H9 (cell line): ENCODE data around the gene DMD. TPM values are rescaled to one million over a fixed set of nuclear protein-coding genes. Genes with fewer than 3 reads are reported as not detected.

ENCODE experiments used
- DNase-seq: peaks from one replicate; pipeline ENCODE4 v3.0.0-alpha.2; 2017
- H2AFZ ChIP-seq: one replicate; pipeline ENCODE4 v1.6.1; 2013; ENCODE audit warnings: mild to moderate bottlenecking, low read length, control low read depth, moderate library complexity
- H2AK5ac ChIP-seq: 2 replicates; pipeline ENCODE4 v1.6.1; 2013; ENCODE audit warnings: low read length, control low read depth, mixed read lengths; ENCODE audit not compliant: insufficient read length
- H2BK120ac ChIP-seq: one replicate; pipeline ENCODE4 v1.6.1; 2013; ENCODE audit warnings: low read depth, mild to moderate bottlenecking, low read length, control low read depth, inconsistent platforms; ENCODE audit not compliant: poor library complexity, severe bottlenecking
- H2BK12ac ChIP-seq: 2 replicates; pipeline ENCODE4 v1.6.1; 2013; ENCODE audit warnings: low read length, control low read depth, mixed read lengths, low read depth; ENCODE audit not compliant: insufficient read length
- H2BK15ac ChIP-seq: 2 replicates; pipeline ENCODE4 v1.6.1; 2013; ENCODE audit warnings: low read depth, low read length, control low read depth
- H2BK20ac ChIP-seq: one replicate; pipeline ENCODE4 v1.6.1; 2013; ENCODE audit warnings: low read depth, mild to moderate bottlenecking, low read length, control low read depth, inconsistent platforms; ENCODE audit not compliant: poor library complexity, severe bottlenecking
- H2BK5ac ChIP-seq: 2 replicates; pipeline ENCODE4 v1.6.1; 2013; ENCODE audit warnings: low read length, control low read depth, mixed read lengths; ENCODE audit not compliant: insufficient read length
- H3K14ac ChIP-seq: 2 replicates; pipeline ENCODE4 v1.6.1; 2013; ENCODE audit warnings: low read length, control low read depth; ENCODE audit not compliant: insufficient read depth
- H3K18ac ChIP-seq: 2 replicates; pipeline ENCODE4 v1.6.1; 2013; ENCODE audit warnings: low read depth, mild to moderate bottlenecking, mixed read lengths, low read length, control low read depth; ENCODE audit not compliant: insufficient read length
- H3K23ac ChIP-seq: 2 replicates; pipeline ENCODE4 v1.6.1; 2013; ENCODE audit warnings: low read length, control low read depth, mixed read lengths, low read depth; ENCODE audit not compliant: insufficient read length
- H3K23me2 ChIP-seq: 2 replicates; pipeline ENCODE4 v1.6.1; 2013; ENCODE audit warnings: low read depth, mild to moderate bottlenecking, mixed read lengths, low read length, control low read depth; ENCODE audit not compliant: insufficient read length, poor library complexity, severe bottlenecking
- H3K27ac ChIP-seq: 2 replicates; pipeline ENCODE4 v1.5.1; 2013; ENCODE audit warnings: low read length, control low read depth, mixed read lengths, low read depth; ENCODE audit not compliant: insufficient read length
- H3K27me3 ChIP-seq: 2 replicates; pipeline ENCODE4 v1.6.1; 2013; ENCODE audit warnings: low read length, control low read depth, inconsistent platforms; ENCODE audit not compliant: insufficient read depth
- H3K4ac ChIP-seq: 2 replicates; pipeline ENCODE4 v1.6.1; 2013; ENCODE audit warnings: low read depth, mild to moderate bottlenecking, control low read depth, inconsistent platforms, low read length, moderate library complexity
- H3K4me1 ChIP-seq: 2 replicates; pipeline ENCODE4 v1.6.1; 2013; ENCODE audit warnings: low read length, control low read depth, inconsistent platforms; ENCODE audit not compliant: insufficient read depth
- H3K4me2 ChIP-seq: 2 replicates; pipeline ENCODE4 v1.6.1; 2013; ENCODE audit warnings: low read length, control low read depth, mixed read lengths; ENCODE audit not compliant: insufficient read length, insufficient read depth
- H3K56ac ChIP-seq: 2 replicates; pipeline ENCODE4 v1.6.1; 2013; ENCODE audit warnings: low read depth, mild to moderate bottlenecking, mixed read lengths, low read length, control low read depth; ENCODE audit not compliant: insufficient read length
- H3K79me1 ChIP-seq: 2 replicates; pipeline ENCODE4 v1.6.1; 2013; ENCODE audit warnings: low read depth, mild to moderate bottlenecking, moderate library complexity, low read length, control low read depth, inconsistent platforms; ENCODE audit not compliant: insufficient read depth, poor library complexity, severe bottlenecking
- H3K79me2 ChIP-seq: 2 replicates; pipeline ENCODE4 v1.6.1; 2013; ENCODE audit warnings: low read length, control low read depth, inconsistent platforms; ENCODE audit not compliant: insufficient read depth
- H3K9ac ChIP-seq: 2 replicates; pipeline ENCODE4 v1.6.1; 2013; ENCODE audit warnings: low read length, control low read depth, mixed read lengths; ENCODE audit not compliant: insufficient read length; ENCODE audit errors: extremely low read depth
- H3K9me3 ChIP-seq: one replicate; pipeline ENCODE4 v1.6.1; 2013; ENCODE audit warnings: low read depth, low read length, inconsistent platforms; ENCODE audit not compliant: control insufficient read depth
- H3T11ph ChIP-seq: one replicate; pipeline ENCODE4 v1.6.1; 2013; ENCODE audit warnings: mild to moderate bottlenecking, low read length, control low read depth, inconsistent platforms
- H4K20me1 ChIP-seq: one replicate; pipeline ENCODE4 v1.6.1; 2013; ENCODE audit not compliant: control insufficient read depth, insufficient read length, insufficient read depth
- H4K5ac ChIP-seq: 2 replicates; pipeline ENCODE4 v1.6.1; 2013; ENCODE audit warnings: low read depth, mild to moderate bottlenecking, mixed read lengths, low read length, control low read depth; ENCODE audit not compliant: insufficient read length
- H4K8ac ChIP-seq: replicated peaks from 2 replicates; pipeline ENCODE4 v1.6.1; 2013; ENCODE audit warnings: low read length, control low read depth, mixed read lengths, low read depth; ENCODE audit not compliant: insufficient read length
- H4K91ac ChIP-seq: 2 replicates; pipeline ENCODE4 v1.6.1; 2013; ENCODE audit warnings: low read depth, mild to moderate bottlenecking, moderate library complexity, mixed read lengths, low read length, control low read depth; ENCODE audit not compliant: insufficient read length
- H3K27ac Mint-ChIP-seq, 3 experiments: 2 replicates in 2 of 3; 3 replicates in 1 of 3; pipeline ENCODE4 v1.8.0; 2020 to 2021; ENCODE audit warnings: mixed read lengths in 3 of 3, mild to moderate bottlenecking in 1 of 3, moderate library complexity in 1 of 3
- H3K27me3 Mint-ChIP-seq: 2 replicates; pipeline ENCODE4 v1.8.0; 2021; ENCODE audit warnings: low read depth, mild to moderate bottlenecking, moderate library complexity, mixed read lengths
- H3K36me3 Mint-ChIP-seq, 3 experiments: 2 replicates in 2 of 3; 3 replicates in 1 of 3; pipeline ENCODE4 v1.8.0; 2020 to 2021; ENCODE audit warnings: low read depth in 3 of 3, mixed read lengths in 3 of 3; ENCODE audit not compliant: insufficient read depth in 1 of 3
- H3K4me1 Mint-ChIP-seq, 2 experiments: 2 replicates each; pipeline ENCODE4 v1.8.0; 2020; ENCODE audit warnings: mixed read lengths in 2 of 2
- H3K4me3 Mint-ChIP-seq, 2 experiments: 2 replicates in 1 of 2; 3 replicates in 1 of 2; pipeline ENCODE4 v1.8.0; 2020 to 2021; ENCODE audit warnings: mild to moderate bottlenecking in 2 of 2, mixed read lengths in 2 of 2, moderate library complexity in 1 of 2
- H3K9me3 Mint-ChIP-seq, 2 experiments: 2 replicates in 1 of 2; 3 replicates in 1 of 2; pipeline ENCODE4 v1.8.0; 2020; ENCODE audit warnings: mild to moderate bottlenecking in 2 of 2, mixed read lengths in 2 of 2, moderate library complexity in 1 of 2
- CTCF ChIP-seq: fragments of 200-600 bp; sonication (generic); conservative IDR thresholded peaks from 3 replicates; pipeline ENCODE4 v1.8.0; 2021; ENCODE audit warnings: antibody characterized with exemption, mild to moderate bottlenecking
- WGBS: extraction: QIAGEN DNeasy Blood & Tissue Kit; methylation state at CpG from one replicate; pipeline ENCODE4 v1.1.7; 2013; ENCODE audit warnings: missing lambda C conversion rate, low lambda C conversion rate, mixed read lengths; ENCODE audit not compliant: insufficient read length; ENCODE audit errors: extremely low coverage; 5-methylcytosine and 5-hydroxymethylcytosine counted together
- total RNA-seq: library from RNA; stranded (reverse); gene quantifications from 2 replicates; pipeline ENCODE4 v1.2.1, GENCODE V29; 2021

The DMD gene
- total RNA-seq, 1 experiment from 2014 or later: 3.8 TPM

- H3K9me3 ChIP-seq: no peaks in the 10 kb centered on the region
- no peak overlapping the region for H3K4ac ChIP-seq
- H3K36me3 Mint-ChIP-seq: peaks cover 0 to 4% (median 0%) of the 10 kb centered on the region in 3 experiments; a peak in 2 of 7 replicates
- no peaks in the 10 kb centered on the region for H3K27me3 Mint-ChIP-seq
- no peak overlapping the region for H3K56ac ChIP-seq
- TF ChIP-seq CTCF: no peak
- H4K91ac ChIP-seq: no peak overlapping the region
- no peak overlapping the region for H3K9ac ChIP-seq
- no peaks in the 10 kb centered on the region for H3K79me2 ChIP-seq
- H3K23me2 ChIP-seq: no peaks in the 10 kb centered on the region
- H3K4me3 Mint-ChIP-seq: no peak overlapping the region
- no peaks in the 10 kb centered on the region for H3K4me1 Mint-ChIP-seq
- no peak overlapping the region for H3K27ac ChIP-seq
- H3K27ac Mint-ChIP-seq: no peak overlapping the region
- no peak overlapping the region for H2BK120ac ChIP-seq
- H2BK20ac ChIP-seq: no peak overlapping the region
- no peak overlapping the region for H3K18ac ChIP-seq
- H3K4me2 ChIP-seq: no peak overlapping the region
- WGBS: no CpG with 5 or more reads among the region's 6 CpGs
- no peak overlapping the region for H4K5ac ChIP-seq
- no peak overlapping the region for H2AK5ac ChIP-seq
- H2AFZ ChIP-seq: no peak overlapping the region
- no peak for DNase-seq
- no peak overlapping the region for H2BK5ac ChIP-seq
- H2BK15ac ChIP-seq: no peak overlapping the region
- H4K8ac ChIP-seq: no peak overlapping the region
- H3K23ac ChIP-seq: no peak overlapping the region
- peaks cover 15 to 35% of the 10 kb centered on the region in 2 experiments for H3K9me3 Mint-ChIP-seq
- no peak overlapping the region for H2BK12ac ChIP-seq
- no peak overlapping the region for H3T11ph ChIP-seq
- no peaks in the 10 kb centered on the region for H3K27me3 ChIP-seq
- no peaks in the 10 kb centered on the region for H3K79me1 ChIP-seq
- no peak overlapping the region for H3K14ac ChIP-seq
- H3K4me1 ChIP-seq: no peaks in the 10 kb centered on the region
- H4K20me1 ChIP-seq: no peaks in the 10 kb centered on the region
These were observed 1988.4 kb downstream of the DMD start for GRCh38 chrX:31222946-31223345.
